Hepatocyte (in vitro differentiated cells): ENCODE measurements around the gene CABCOCO1. TPM values are rescaled to one million over a fixed set of nuclear protein-coding genes. Genes with fewer than 3 reads are reported as not detected.

Experiments used
- DNase-seq: peaks from one replicate; pipeline ENCODE4 v3.0.0-alpha.2; 2016; ENCODE audit warnings: low spot score
- H2AFZ ChIP-seq: fragments of 200-600 bp; sonication (generic); 2 replicates; pipeline ENCODE4 v1.6.0; 2016; ENCODE audit warnings: antibody characterized with exemption, mild to moderate bottlenecking
- H3K27ac ChIP-seq: fragments of 200-600 bp; sonication (generic); 2 replicates; pipeline ENCODE4 v1.5.1; 2016; ENCODE audit warnings: mild to moderate bottlenecking
- H3K27me3 ChIP-seq: fragments of 200-600 bp; sonication (generic); 2 replicates; pipeline ENCODE4 v1.6.1; 2016
- H3K36me3 ChIP-seq: fragments of 200-600 bp; sonication (generic); replicated peaks from 2 replicates; pipeline ENCODE4 v1.5.1; 2016; ENCODE audit warnings: low read depth; ENCODE audit not compliant: insufficient read depth
- H3K4me1 ChIP-seq: fragments of 200-600 bp; sonication (generic); 2 replicates; pipeline ENCODE4 v1.5.1; 2016; ENCODE audit warnings: mild to moderate bottlenecking, moderate library complexity; ENCODE audit not compliant: insufficient read depth
- H3K4me2 ChIP-seq: fragments of 200-600 bp; sonication (generic); 2 replicates; pipeline ENCODE4 v1.6.0; 2016
- H3K4me3 ChIP-seq: fragments of 200-600 bp; sonication (generic); 2 replicates; pipeline ENCODE4 v1.5.1; 2016; ENCODE audit warnings: mild to moderate bottlenecking
- H3K79me2 ChIP-seq: fragments of 200-600 bp; sonication (generic); 2 replicates; pipeline ENCODE4 v1.6.0; 2017; ENCODE audit warnings: mild to moderate bottlenecking
- H3K9me2 ChIP-seq: fragments of 200-600 bp; sonication (generic); replicated peaks from 2 replicates; pipeline ENCODE4 v1.6.0; 2017; ENCODE audit warnings: mild to moderate bottlenecking; ENCODE audit not compliant: insufficient read depth
- H3K9me3 ChIP-seq: fragments of 200-600 bp; sonication (generic); 2 replicates; pipeline ENCODE4 v1.5.1; 2016; ENCODE audit warnings: low read depth, mild to moderate bottlenecking
- H4K20me1 ChIP-seq: fragments of 200-600 bp; sonication (generic); 2 replicates; pipeline ENCODE4 v1.6.0; 2016; ENCODE audit warnings: mild to moderate bottlenecking; ENCODE audit not compliant: insufficient read depth, poor library complexity, severe bottlenecking
- EZH2 ChIP-seq: fragments of 200-600 bp; sonication (generic); IDR thresholded peaks from 2 replicates; pipeline ENCODE4 v1.6.1; 2016; ENCODE audit warnings: antibody characterized with exemption, mild to moderate bottlenecking, borderline replicate concordance
- EZH2phosphoT487 ChIP-seq: fragments of 200-600 bp; sonication (generic); IDR thresholded peaks from one replicate; pipeline ENCODE4 v1.6.1; 2018; ENCODE audit warnings: antibody characterized with exemption, mild to moderate bottlenecking, low read depth, moderate library complexity; ENCODE audit not compliant: unreplicated experiment, severe bottlenecking
- WGBS: methylation state at CpG from one replicate; pipeline ENCODE4 v1.1.6; 2016; ENCODE audit warnings: low lambda C conversion rate; ENCODE audit errors: missing lambda C conversion rate; 5-methylcytosine and 5-hydroxymethylcytosine counted together
- polyA plus RNA-seq: library from polyadenylated mRNA; unstranded; fragments of >200 nt; fragmentation: Nextera tagmentation; extraction: Ambion mirVana; gene quantifications from 2 replicates; pipeline ENCODE4 v1.2.1, GENCODE V29; 2016
- total RNA-seq: library from RNA; depleted of rRNA; stranded (reverse); fragments of >200 nt; gene quantifications from 2 replicates; pipeline ENCODE4 v1.2.3, GENCODE V29; 2014
- TF ChIP-seq, protein P1 (sequence below): fragments of 200-600 bp; sonication (generic); IDR thresholded peaks from 2 replicates; pipeline ENCODE4 v1.5.1; 2016; ENCODE audit warnings: antibody characterized with exemption, mild to moderate bottlenecking; ENCODE audit not compliant: poor library complexity

Gene CABCOCO1
- total and polyA plus RNA-seq, 2 experiments from 2014 or later: 1.4 to 1.6 TPM

DNA sequence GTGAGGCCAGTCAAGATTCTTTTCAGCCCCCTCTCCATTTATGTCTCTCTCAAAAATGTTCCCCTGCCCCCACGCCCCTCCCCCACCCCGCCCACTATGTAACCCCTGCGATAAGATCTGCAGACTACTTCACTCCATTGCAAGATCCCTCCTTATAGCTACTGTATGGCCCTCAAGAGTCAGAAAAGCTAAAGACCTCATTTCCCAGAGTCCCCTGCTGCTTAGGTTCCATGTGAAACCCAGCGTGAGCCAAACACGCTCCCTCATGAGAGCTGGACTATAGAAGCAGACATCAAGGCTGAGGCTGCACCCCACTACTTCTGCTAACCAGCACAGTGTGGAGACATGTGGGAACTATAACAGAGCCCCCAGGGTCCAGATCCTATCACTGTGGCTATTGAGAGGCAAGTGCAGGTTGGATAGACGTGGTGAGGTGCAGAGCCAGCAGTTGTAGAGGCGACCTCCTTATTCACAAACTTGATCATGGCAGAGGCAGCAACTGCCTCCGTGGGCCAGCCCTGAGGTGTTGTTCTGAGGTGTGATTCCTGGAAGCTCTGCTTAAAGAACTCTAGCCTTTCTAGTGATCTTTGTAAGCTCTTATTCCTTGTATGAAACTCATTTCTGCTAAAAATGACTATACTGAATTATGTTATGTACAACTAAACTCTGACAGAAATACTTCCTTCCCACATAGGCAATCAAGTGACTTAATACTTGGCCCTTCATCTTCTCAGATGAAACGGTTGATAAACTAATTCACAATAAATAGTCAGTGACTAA lies 121.8 kb downstream of the CABCOCO1 start:
- Histone ChIP-seq H3K27me3 (no peaks in the 10 kb centered on the region), H3K27ac (no peak overlapping the region), H3K4me1 (no peaks in the 10 kb centered on the region), H3K36me3 (no peaks in the 10 kb centered on the region), H2AFZ (no peak overlapping the region), H3K9me3 (no peaks in the 10 kb centered on the region), H3K79me2 (no peaks in the 10 kb centered on the region), H3K9me2 (no peaks in the 10 kb centered on the region), H4K20me1 (no peaks in the 10 kb centered on the region), H3K4me3 (no peak overlapping the region), H3K4me2 (no peak overlapping the region)
- TF ChIP-seq EZH2phosphoT487 (no peak), EZH2 (no peak)
- TF ChIP-seq, protein P1, sequence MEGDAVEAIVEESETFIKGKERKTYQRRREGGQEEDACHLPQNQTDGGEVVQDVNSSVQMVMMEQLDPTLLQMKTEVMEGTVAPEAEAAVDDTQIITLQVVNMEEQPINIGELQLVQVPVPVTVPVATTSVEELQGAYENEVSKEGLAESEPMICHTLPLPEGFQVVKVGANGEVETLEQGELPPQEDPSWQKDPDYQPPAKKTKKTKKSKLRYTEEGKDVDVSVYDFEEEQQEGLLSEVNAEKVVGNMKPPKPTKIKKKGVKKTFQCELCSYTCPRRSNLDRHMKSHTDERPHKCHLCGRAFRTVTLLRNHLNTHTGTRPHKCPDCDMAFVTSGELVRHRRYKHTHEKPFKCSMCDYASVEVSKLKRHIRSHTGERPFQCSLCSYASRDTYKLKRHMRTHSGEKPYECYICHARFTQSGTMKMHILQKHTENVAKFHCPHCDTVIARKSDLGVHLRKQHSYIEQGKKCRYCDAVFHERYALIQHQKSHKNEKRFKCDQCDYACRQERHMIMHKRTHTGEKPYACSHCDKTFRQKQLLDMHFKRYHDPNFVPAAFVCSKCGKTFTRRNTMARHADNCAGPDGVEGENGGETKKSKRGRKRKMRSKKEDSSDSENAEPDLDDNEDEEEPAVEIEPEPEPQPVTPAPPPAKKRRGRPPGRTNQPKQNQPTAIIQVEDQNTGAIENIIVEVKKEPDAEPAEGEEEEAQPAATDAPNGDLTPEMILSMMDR: no peak
- DNase-seq: no peak
- WGBS: 95% methylated on average over 9 of the region's 9 CpGs

DNA sequence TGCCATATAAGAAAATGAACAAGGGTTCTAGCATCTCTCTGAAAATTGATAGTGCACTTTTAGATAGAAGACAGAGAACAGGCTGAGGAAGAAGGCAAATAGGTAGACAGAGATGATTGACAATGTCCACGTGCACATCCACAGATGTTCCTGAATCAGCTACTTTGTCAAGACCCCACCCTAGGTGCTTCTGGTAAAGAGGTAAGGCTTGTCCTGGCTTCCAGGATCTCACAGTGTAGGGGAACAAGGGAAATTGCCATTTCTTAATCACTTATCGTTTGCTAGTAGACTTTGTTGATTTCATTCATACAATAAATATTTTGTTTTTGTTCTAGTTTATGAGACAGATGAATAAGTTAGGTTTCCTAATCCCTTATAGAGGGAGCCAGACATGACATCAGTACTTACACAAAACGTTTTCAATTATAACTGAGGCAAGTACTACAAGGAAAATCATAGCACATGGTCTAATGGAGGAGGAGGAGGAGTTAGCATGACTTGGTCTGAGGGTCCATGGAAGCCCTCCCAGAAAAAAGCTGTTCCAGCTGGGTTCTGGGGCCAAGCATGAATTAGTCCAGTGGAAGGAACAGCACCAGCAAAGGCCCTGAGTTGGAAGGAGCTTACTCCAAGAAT lies 122.9 kb downstream of the CABCOCO1 start:
- Histone ChIP-seq H3K27me3 (no peaks in the 10 kb centered on the region), H3K4me2 (no peak overlapping the region), H3K9me3 (no peaks in the 10 kb centered on the region), H3K36me3 (no peaks in the 10 kb centered on the region), H3K79me2 (no peaks in the 10 kb centered on the region), H3K9me2 (no peaks in the 10 kb centered on the region), H3K4me1 (no peaks in the 10 kb centered on the region), H4K20me1 (no peaks in the 10 kb centered on the region), H3K27ac (no peak overlapping the region), H2AFZ (no peak overlapping the region), H3K4me3 (no peak overlapping the region)
- TF ChIP-seq EZH2 (no peak), EZH2phosphoT487 (no peak)
- TF ChIP-seq, protein P1: no peak
- 89% methylated on average over 3 of the region's 3 CpGs for WGBS
- DNase-seq: no peak

DNA sequence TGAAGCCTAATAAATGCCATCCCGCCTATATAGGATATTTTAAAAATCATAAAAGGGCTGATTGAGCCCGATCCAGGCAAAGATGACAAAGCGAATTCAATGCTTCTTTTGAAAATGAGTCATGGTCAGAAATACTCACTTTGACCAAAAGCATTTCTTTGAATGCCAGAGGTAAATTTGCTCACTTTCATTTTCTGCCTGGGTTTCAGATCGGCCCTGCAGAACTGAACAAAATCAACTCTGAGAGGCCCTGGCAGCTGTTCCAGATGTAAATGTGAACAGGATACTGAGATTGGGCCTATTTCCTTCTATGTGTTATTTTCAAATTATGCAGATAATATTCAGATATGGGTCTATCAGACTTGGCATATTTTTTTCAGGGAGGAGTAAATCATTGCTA lies 124.0 kb downstream of the CABCOCO1 start:
- DNase-seq: no peak
- WGBS: 87% methylated on average over 4 of the region's 4 CpGs
- no peak for TF ChIP-seq EZH2
- TF ChIP-seq EZH2phosphoT487: no peak
- TF ChIP-seq, protein P1: no peak
- no peak overlapping the region for H3K4me3 ChIP-seq
- H3K4me2 ChIP-seq: no peak overlapping the region
- no peaks in the 10 kb centered on the region for H3K79me2 ChIP-seq
- no peaks in the 10 kb centered on the region for H3K36me3 ChIP-seq
- H4K20me1 ChIP-seq: no peaks in the 10 kb centered on the region
- H3K9me3 ChIP-seq: no peaks in the 10 kb centered on the region
- H3K27me3 ChIP-seq: no peaks in the 10 kb centered on the region
- H3K27ac ChIP-seq: no peak overlapping the region
- H3K4me1 ChIP-seq: no peaks in the 10 kb centered on the region
- no peak overlapping the region for H2AFZ ChIP-seq
- H3K9me2 ChIP-seq: no peaks in the 10 kb centered on the region
